ENCODE data around the gene ABCB10. TPM values are rescaled to one million over a fixed set of nuclear protein-coding genes. Genes with fewer than 3 reads are reported as not detected.

ABCB10 gene
- total RNA-seq, 2 experiments from 2014 or later, result 16.4 to 27.2 TPM

- no peaks in the 10 kb centered on the region for H4K20me1 ChIP-seq (ENCODE audit: insufficient read depth, low read length)
- H3K4me1 ChIP-seq (ENCODE audit: insufficient read depth, low read length, poor library complexity, severe bottlenecking), result peaks cover 11% of the 10 kb centered on the region
- no peak overlapping the region for H3K4me3 ChIP-seq (ENCODE audit: low read depth, low read length, poor library complexity, severe bottlenecking)
- no peaks in the 10 kb centered on the region for H3K79me2 ChIP-seq (ENCODE audit: insufficient read depth, low read depth, low read length)
- peak overlapping the region; percentile 44 for H3K4me2 ChIP-seq (ENCODE audit: low read length)
- intact Hi-C loops (cut with micrococcal nuclease; ENCODE audit: unreplicated experiment), result no loop called here
- no peaks in the 10 kb centered on the region for H3K9me3 ChIP-seq (ENCODE audit: low read length)
- H2AFZ ChIP-seq (ENCODE audit: low read length), result no peak overlapping the region; the same call in 1 of the 2 replicates
- no peaks in the 10 kb centered on the region for H3K9me2 ChIP-seq (ENCODE audit: insufficient read depth, low read length)
- no peak for DNase-seq (ENCODE audit: low spot score)
- POLR2A ChIA-PET, result interaction anchor here (0.8 to 1.2 kb wide), 3 partner anchors 15 to 115 kb away, joined by 3 read pairs; no protein-coding TSS in a partner anchor
- no TSS peak for BruUV-seq (replicated peaks)
- TF ChIP-seq CTCF (conservative IDR thresholded peaks at IDR 0.05; ENCODE audit: low read length) (peak; percentile 46; the same call in 1 of the 2 replicates), EZH2phosphoT487 (IDR thresholded peaks at IDR 0.05; ENCODE audit: borderline replicate concordance, low read depth, low read length) (no peak)
- no peaks in the 10 kb centered on the region for H3K36me3 ChIP-seq (ENCODE audit: insufficient read depth, low read length)
- CTCF ChIA-PET (ENCODE audit: unreplicated experiment), result interaction anchor here (0.6 kb wide), 1 partner anchor 735 kb away, joined by 3 read pairs; no protein-coding TSS in a partner anchor
- no peak overlapping the region for H3K27ac ChIP-seq (ENCODE audit: low read depth, low read length, poor library complexity, severe bottlenecking)
These were observed 19.9 kb upstream of the ABCB10 start for GRCh38 chr1:229578168-229579058.

- Histone ChIP-seq H3K27ac (ENCODE audit: low read depth, low read length, poor library complexity, severe bottlenecking) (no peak overlapping the region), H3K9me3 (ENCODE audit: low read length) (no peaks in the 10 kb centered on the region), H4K20me1 (ENCODE audit: insufficient read depth, low read length) (no peaks in the 10 kb centered on the region), H3K79me2 (ENCODE audit: insufficient read depth, low read depth, low read length) (no peaks in the 10 kb centered on the region), H3K36me3 (ENCODE audit: insufficient read depth, low read length) (no peaks in the 10 kb centered on the region), H3K9me2 (ENCODE audit: insufficient read depth, low read length) (no peaks in the 10 kb centered on the region), H3K4me2 (ENCODE audit: low read length) (no peak overlapping the region), H2AFZ (ENCODE audit: low read length) (no peak overlapping the region), H3K4me1 (ENCODE audit: insufficient read depth, low read length, poor library complexity, severe bottlenecking) (peaks cover 11% of the 10 kb centered on the region), H3K4me3 (ENCODE audit: low read depth, low read length, poor library complexity, severe bottlenecking) (no peak overlapping the region)
- CTCF ChIA-PET (ENCODE audit: unreplicated experiment), result no interaction called here
- POLR2A ChIA-PET, result no interaction called here
- no TSS peak for BruUV-seq (replicated peaks)
- intact Hi-C loops (cut with micrococcal nuclease; ENCODE audit: unreplicated experiment), result no loop called here
- TF ChIP-seq EZH2phosphoT487 (IDR thresholded peaks at IDR 0.05; ENCODE audit: borderline replicate concordance, low read depth, low read length), result no peak
- no peak for TF ChIP-seq CTCF (conservative IDR thresholded peaks at IDR 0.05; ENCODE audit: low read length)
- DNase-seq (ENCODE audit: low spot score), result no peak
These were observed 16.4 kb upstream of the ABCB10 start for GRCh38 chr1:229574679-229575442.

Measured in OCI-LY7 (cell line).